Fibroblast of the conjunctiva (primary cell): Measurements from ENCODE around the gene BCAS4.
"Not testable (repeated sequence)": the region's sequence is repeated elsewhere in the genome, so short reads cannot be mapped to it uniquely, and the experiment has no call there.

Source experiments
- DNase-seq: peaks from one replicate; pipeline ENCODE4 v3.0.0-alpha.2; 2010; ENCODE audit warnings: low read depth

The BCAS4 gene

GRCh38 chr20:50794846-50795634, at the start of gene BCAS4:
TSS of gene BCAS4 (plus strand) at chr20:50795061. CDS start at chr20:50795084, 23 bp downstream.
- peak; percentile 60 for DNase-seq

GRCh38 chr20:50745634-50746137, 49.2 kb upstream of the BCAS4 start:
- DNase-seq, result no peak

GRCh38 chr20:50746138-50746940, 48.5 kb upstream of the BCAS4 start:
- no peak for DNase-seq

GRCh38 chr20:50747275-50747674, 47.6 kb upstream of the BCAS4 start:
- no peak for DNase-seq

- no peak for DNase-seq
Observed at GRCh38 chr20:50750145-50750671, 44.7 kb upstream of the BCAS4 start.

- no peak for DNase-seq
Observed at GRCh38 chr20:50753152-50753551, 41.7 kb upstream of the BCAS4 start.

- no peak for DNase-seq
Observed at GRCh38 chr20:50754420-50754819, 40.4 kb upstream of the BCAS4 start.

GRCh38 chr20:50756447-50756846, 38.4 kb upstream of the BCAS4 start:
- DNase-seq, result no peak

- DNase-seq, result no peak
Observed at GRCh38 chr20:50758469-50758868, 36.4 kb upstream of the BCAS4 start.

- DNase-seq, result no peak
Observed at GRCh38 chr20:50758992-50759391, 35.9 kb upstream of the BCAS4 start.

- no peak for DNase-seq
Observed at GRCh38 chr20:50759678-50760077, 35.2 kb upstream of the BCAS4 start.

GRCh38 chr20:50762045-50762422, 32.8 kb upstream of the BCAS4 start:
- DNase-seq, result no peak

- DNase-seq, result peak; percentile 36
Observed at GRCh38 chr20:50762435-50763220, 32.2 kb upstream of the BCAS4 start.

GRCh38 chr20:50763550-50764458, 31.1 kb upstream of the BCAS4 start:
- not testable (repeated sequence) for DNase-seq

GRCh38 chr20:50765251-50765650, 29.6 kb upstream of the BCAS4 start:
- not testable (repeated sequence) for DNase-seq

GRCh38 chr20:50765674-50766073, 29.2 kb upstream of the BCAS4 start:
- DNase-seq, result no peak

GRCh38 chr20:50766955-50767809, 27.7 kb upstream of the BCAS4 start:
- not testable (repeated sequence) for DNase-seq

- not testable (repeated sequence) for DNase-seq
Observed at GRCh38 chr20:50768991-50769390, 25.9 kb upstream of the BCAS4 start.

- DNase-seq, result not testable (repeated sequence)
Observed at GRCh38 chr20:50769551-50770085, 25.2 kb upstream of the BCAS4 start.
